HG03095 (cell line): ENCODE data around the gene UBL4A.

Source experiments
- ATAC-seq: cut with Tn5 transposase; IDR thresholded peaks from one replicate; pipeline ENCODE4 v1.9.1; 2021; ENCODE audit warnings: moderate library complexity; ENCODE audit not compliant: unreplicated experiment

UBL4A gene

GRCh38 chrX:154486396-154487207 is at the start of gene UBL4A:
Gene UBL4A, minus strand, starts transcription at chrX:154486615. Its CDS starts 31 bp downstream, at chrX:154486584.
- no peak for ATAC-seq

- no peak for ATAC-seq
Observed at GRCh38 chrX:154535892-154536291, 49.5 kb upstream of the UBL4A start.

DNA sequence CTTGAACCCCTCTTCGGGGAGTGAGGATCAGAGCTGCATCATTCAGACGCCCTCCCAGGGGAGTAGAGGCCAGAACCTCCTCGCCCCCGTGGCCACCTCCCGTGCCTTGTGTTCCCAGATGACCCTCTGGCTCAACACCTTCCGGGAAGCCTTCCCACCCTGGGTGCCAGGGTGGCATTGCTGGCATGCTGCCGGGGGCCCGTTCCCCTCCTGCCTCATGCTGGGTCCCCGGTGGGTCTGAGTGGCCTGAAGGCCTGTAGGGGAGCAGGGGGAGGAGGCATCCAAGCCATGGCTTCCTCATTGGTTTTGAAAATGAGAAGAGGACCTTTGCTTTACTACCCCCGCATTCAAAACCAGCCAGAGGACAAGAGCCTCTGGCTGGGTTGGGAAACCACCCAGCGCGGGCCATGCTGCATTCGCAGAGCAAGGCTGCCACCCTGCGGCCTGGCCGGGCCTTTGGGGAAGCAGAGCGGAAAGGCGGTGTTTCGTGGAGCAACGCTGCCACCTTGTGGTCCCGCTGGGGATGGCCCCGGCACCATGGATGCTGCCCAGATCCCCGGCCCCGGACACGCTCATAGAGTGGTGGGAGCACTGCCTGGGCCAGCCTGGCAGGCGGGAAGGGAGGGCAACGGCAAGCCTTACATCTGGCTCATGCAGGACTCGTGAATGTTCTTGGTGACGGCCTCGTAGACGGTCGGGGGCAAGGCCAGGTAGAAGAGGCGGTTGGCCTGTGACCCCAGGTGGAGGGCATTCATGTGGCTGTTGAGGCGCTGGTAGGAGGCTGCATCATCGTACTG is 48.3 kb upstream of the UBL4A start:
- peak; percentile 91 for ATAC-seq

DNA sequence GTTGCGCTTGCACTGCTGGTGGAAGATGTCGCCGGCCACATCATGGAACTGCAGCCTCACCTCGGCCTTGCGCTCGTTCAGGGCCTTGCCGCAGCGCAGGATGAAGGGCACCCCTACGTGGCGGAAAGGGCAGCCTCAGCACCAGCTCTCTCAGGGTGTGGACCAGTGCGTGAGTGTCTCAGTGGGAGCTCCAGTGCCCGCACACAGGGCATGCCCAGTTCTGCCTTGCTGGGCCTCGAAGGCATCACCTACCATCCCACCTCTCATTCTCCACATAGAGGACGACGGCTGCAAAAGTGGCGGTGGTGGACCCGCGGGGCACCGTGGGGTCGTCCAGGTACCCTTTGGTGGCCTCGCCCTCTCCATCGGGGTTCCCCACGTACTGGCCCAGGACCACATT is 46.3 kb upstream of the UBL4A start:
- no peak for ATAC-seq

GRCh38 chrX:154531626-154532025 is 45.2 kb upstream of the UBL4A start:
- ATAC-seq, result no peak

DNA sequence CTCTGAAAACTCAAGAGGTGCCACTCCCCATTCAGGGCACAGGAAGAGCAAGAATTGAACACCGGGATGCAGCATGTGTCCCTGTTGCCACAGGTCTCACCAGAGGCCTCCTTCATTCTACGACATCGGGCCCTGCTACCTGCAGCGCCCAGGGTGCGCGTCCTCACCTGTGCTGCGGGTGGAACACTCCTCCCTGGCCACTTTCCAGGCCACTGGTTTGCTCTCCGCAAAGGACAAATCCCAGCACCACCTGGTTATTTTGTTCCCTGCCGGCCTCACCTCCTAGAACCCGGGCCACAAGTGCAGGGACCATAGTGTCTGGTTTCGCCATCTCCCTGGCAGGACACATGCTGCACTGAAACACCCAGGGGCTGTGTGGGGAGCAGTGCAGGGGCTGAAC is 43.9 kb upstream of the UBL4A start:
- no peak for ATAC-seq

- ATAC-seq, result no peak
Observed at GRCh38 chrX:154529206-154529612, 42.8 kb upstream of the UBL4A start.

DNA sequence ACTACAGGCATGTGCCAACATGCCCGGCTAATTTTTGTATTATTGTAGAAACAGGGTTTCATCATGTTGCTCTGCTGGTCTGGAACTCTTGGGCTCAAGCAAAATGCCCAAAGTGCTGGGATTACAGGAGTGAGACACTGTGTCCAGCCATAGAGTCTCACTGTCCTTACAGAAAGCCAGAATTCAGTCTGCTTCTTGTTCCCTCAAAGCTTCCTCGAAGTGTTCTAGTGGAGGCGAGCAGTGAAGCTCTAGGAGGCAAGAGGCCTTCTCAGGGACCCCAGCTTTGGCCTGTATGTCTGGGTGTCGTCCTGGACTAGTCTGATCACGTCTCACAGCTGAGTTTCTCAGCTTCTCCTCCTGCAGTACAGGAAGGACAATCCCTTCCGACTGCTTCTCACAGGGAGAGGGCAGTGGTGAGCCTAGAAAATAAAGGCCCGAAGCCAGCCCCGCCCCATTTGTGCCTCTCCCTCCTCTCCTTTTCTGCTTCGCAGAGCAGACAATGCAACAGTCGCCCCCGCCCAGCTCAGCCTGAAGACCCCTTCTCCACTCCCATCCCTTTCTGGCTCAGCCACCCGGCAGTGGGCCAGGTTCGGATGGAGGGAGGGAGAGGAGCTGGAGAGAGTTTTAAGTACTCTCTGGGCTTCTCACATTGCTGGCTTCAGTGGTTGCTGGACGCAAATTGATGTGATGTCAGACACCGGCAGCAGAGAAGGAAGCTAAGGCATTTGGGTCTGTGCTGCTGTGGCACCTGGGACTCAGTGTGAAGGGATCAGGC is 40.7 kb upstream of the UBL4A start:
- peak; percentile 83 for ATAC-seq

DNA sequence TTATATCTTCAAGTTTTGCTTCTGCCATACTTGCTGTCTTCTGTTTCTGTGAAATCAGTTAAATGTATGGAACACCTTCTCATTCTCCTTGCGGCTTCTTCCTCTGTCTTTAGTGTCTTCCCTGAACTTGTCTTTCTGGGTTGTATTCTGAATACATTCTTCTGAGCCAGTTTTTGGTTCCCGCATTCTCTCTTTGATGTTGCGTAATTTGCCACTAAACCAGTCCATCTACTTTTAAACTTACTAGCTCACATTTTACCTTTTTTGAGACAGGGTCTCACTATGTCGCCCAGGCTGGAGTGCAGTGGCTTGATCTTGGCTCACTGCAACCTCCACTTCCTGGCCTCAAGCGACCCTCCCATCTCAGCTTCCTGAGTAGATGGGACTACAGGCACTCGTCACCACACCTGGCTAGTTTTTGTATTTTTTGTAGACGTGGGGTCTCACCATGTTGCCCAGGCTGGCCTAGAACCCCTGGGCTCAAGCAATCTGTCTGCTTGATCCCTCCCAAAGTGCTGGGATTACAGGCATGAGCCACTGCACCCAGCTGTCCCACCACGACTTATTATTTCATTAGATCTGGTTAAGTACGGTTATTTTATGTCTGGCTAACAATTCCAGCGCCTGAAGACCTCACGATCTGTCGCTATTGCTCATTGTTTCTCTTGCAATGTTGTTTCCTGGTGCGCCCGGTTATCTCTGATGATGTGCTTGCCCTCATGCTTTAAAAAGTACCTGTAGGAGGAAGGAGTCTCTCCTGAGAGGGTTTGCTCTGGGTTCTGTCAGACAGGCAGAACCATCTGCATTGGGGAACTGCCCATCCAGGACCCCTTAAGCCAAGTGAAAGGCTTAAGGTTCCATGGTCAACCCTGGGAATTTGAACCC is 39.4 kb upstream of the UBL4A start:
- ATAC-seq, result no peak

DNA sequence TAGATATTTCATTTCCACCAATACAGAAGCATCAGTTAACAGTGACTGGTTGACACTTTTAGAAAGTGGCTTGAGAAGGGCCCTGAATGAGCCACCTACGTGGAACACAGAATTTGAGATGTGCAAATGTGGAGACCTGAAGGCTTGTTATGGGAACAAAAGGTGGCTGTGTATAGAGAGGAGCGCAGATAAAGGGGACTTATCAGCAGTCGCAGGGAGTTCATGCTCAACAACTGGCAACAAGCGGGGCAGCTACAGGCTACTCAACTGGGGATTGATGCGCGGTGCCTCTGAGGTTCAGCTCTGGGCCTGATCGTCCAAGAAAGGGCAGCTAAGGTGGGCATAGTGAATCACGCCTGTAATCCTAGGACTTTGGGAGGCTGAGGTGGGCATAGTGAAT is 33.0 kb upstream of the UBL4A start:
- ATAC-seq, result no peak

- no peak for ATAC-seq
Observed at GRCh38 chrX:154517101-154517781, 30.8 kb upstream of the UBL4A start.

- ATAC-seq, result no peak
Observed at GRCh38 chrX:154516656-154517100, 30.3 kb upstream of the UBL4A start.

DNA sequence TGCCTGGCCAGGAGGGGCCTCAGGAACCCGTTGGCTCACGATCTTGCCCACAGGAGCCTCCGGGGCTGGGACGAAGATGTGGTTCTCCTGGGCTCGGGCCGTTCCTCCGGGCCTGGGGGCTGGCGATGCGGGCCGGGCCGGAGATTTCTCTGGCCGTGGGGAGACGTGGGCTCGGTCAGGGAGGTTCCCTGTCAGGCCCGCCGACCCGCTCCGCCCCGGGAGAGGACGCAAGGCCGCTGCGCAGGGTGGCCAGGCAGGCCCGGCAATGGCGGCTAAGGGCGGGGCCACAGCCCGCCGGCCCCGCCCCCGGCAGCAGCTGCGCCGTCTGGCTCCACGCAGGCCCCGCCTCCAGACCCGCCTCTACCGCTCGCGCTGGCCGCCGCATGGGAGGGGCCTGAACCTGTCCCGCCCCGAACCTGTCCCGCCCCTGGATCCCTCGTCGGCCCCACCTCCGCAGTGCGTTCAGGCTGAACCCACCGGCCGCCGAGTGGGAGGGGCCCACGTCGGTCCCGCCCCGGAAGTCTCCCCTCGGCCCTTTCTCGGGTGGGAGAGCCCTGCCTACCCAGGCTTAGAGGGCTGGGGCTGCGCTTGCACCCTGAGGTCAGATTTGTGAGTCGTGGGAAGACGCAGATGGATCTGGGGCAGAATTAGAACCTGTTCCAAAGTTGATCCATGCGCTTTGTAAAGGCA is 29.7 kb upstream of the UBL4A start, which contains the start of gene FAM3A:
Gene FAM3A (minus strand): TSS at position 267 of the 690 bp plus-strand sequence. CDS start 460 bp downstream, outside the sequence.
- peak; percentile 90 for ATAC-seq

GRCh38 chrX:154515090-154515965 is 28.9 kb upstream of the UBL4A start:
- no peak for ATAC-seq

GRCh38 chrX:154513716-154514115 is 27.3 kb upstream of the UBL4A start:
- no peak for ATAC-seq

DNA sequence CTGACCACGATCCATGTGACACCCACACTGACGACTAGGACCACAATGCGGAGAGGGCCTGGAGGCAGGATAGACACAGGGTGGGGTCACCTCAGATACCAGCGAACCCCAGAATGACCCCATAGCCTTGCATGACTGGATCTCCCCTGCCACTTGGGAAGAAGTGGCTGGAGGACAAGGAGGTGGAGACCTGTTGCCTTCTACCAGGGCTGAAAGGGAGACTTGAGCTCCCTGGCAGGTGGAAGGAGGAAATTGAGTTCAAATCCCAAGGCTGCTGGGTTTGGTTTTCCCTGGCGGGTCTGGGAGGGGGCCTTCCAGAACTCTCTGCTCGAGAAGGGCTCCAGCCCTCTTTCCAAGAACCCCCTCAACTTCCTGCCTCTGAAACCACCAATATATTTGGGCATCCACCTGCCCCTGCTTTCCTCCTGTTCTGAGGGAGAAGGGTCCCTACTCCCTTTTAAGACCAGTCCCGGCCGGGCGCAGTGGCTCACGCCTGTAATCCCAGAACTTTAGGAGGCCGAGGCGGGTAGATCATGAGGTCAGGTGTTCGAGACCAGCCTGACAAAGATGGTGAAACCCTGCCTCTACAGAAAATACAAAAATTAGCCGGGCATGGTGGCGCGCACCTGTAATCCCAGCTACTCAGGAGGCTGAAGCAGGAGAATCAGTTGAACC is 26.6 kb upstream of the UBL4A start:
- no peak for ATAC-seq

DNA sequence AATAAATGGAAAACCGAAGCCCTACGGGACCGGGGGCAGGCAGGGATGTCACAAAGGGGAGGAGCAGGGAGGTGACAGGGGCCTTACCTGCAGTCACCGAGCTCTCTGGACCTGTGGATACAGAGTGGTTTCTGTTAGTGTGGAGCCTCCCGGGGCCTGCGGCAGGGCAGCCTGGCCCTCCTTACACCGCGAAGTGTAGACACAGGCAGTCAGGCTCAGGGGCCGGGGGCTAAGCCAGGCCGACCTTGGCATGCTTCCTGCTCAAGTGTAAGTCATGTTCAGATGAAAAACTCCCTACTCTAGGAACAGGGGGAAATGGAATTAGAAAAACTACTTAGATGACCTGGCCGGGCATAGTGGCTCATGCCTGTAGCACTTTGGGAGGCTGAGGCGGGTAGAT is 25.3 kb upstream of the UBL4A start:
- ATAC-seq, result no peak
